Kidney tubule cell (primary cell): ENCODE results near the gene UPF1.
"Not testable (repeated sequence)": the region's sequence is repeated elsewhere in the genome, so short reads cannot be mapped to it uniquely, and the experiment has no call there.

Source experiments
- DNase-seq: peaks from one replicate; pipeline ENCODE4 v3.0.0-alpha.2; 2018; ENCODE audit warnings: low spot score

The UPF1 gene

DNA sequence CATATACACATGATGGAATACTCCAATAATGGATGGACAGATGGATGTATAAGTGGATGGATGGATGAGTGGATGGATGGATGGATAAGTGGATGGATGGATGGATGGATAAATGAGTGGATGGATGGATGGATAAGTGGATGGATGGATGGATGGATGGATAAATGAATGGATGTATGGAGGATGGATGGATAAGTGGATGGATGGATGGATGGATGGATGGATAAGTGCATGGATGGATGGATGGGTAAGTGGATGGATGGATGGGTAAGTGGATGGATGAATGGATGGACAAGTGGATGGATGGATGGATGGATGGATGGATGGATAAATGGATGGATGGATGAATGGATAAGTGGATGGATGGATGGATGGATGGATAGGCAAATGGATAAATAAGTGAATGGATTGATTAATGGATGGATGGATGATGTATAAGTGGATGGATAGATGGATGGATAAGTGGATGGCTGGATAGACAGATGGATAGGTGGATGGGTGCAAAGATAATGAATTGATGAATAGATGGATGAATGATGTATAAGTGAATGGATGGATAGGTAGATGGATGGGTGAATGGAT lies 32.3 kb upstream of the UPF1 start:
- DNase-seq: no peak

DNA sequence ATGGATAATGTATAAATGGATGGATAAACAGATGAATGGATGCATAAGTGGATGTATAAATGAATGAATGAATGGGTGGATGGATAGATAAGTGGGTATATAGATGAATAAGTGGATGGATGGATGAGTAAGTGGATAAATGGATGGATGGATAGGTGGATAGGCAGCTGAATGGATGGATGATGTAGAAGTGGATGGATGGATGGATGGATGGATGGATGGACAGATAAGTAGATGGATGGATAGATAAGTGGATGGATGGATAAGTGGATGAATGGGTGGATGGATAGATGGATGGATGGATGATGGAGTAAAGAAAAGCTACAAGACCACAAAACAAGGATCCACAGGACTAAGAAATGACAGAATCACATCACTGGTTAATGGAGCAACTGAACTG lies 31.7 kb upstream of the UPF1 start:
- no peak for DNase-seq

DNA sequence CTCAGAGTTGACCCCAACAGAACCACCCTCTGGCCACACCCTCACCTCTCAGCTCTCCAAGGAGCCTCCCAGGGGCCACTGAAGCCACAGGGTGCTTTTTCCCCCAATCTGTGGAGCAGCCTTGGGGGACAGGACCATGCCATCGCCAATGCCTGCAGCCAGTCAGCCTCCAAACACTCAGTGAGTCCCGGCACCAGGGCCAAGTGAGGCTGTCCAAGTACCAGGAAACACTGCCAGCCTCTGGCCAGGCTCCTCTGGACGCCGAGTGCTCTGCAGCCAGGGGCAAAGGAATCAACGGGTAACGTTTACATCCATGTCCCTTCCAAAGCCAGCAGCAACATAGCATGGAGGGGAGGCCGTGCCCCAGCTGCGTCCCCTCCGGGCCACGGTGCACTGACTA lies 31.1 kb upstream of the UPF1 start:
- no peak for DNase-seq

DNA sequence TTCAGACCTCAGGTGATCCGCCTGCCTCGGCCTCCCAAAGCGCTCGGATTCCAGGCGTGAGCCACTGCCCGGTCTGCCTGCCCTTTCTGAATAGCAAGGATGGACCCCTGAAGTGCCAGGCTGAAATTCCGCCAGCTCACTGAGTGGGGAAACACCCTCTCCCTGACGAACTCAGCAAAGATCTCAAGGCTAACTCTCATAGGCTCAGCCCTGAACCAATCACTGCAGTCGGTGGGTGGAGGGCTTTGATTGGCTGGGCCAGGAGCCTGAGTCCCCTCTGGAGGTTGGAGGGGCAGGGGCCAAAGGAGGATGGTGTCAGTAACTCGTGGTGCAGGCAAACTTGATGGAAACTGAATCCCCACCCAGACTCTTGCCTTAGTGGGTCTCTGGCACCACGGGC lies 29.4 kb upstream of the UPF1 start:
- no peak for DNase-seq

DNA sequence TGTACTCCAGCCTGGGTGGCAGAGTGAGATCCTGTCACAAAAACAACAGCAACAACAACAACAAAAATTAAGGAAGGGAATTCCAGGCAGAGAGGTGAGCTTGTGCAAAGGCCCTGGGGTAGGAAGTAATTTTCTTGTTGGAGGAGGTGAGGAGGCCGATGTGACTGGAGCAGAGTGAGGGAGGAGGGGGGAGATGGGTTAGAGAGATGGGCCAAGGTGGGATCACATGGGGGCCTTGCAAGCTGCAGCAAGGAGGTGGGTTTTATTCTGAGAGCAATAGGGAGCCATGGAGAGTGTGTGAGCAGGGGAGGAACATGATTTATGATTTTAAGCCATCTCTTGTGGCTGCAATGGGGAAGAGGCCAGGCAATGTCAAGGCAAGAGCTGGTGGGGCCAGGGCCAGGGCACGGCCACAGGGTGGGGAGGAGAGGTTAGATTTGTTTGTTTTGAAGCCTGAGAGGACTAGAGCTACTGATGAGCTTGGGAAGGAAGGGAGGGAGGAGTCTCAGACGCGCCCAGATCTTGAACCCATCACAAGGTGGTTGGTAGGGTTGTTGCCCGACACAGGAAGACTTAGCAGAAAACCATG lies 28.1 kb upstream of the UPF1 start:
- DNase-seq: no peak

DNA sequence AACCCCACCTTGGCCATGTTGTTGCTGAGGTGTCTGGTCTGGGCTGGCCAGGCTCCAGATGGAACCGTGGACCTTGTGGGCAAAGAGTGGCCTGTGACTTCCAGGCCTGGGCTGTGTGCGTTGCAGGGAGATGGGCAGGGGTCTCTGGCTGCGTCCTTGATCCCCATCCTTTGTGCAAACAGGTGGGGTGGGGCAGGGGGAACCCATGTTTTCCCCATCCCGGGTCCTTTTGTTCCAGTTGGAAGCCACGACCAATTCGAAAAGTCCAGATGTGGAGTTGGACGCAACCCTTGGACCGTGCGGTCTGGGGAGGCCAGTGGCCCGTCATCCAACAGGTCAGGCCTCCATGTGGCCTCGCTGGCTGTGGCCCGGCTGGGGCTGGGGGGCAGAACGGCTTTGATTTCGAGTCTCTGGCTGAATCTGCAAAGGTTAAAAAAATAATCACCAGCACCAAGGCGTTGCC lies 27.6 kb upstream of the UPF1 start:
- DNase-seq: no peak

DNA sequence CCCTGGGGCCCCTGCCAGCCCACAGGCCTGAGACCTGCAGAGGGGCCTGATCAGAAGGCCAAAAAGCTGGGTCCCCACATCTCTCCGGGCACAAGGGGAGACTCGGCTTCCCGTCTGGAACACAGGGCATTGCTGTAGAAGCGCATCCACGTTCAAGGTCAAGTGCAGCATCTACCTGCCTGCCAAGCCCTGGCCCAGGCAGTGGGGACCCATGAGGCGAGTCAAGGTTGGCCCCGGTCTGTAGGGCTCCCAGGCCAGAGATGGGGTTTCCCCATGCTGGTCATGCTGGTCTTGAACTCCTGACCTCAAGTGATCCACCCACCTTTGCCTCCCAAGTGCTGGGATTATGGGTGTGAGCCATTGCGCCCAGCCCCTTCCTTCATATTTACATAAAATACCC lies 27.1 kb upstream of the UPF1 start:
- no peak for DNase-seq

DNA sequence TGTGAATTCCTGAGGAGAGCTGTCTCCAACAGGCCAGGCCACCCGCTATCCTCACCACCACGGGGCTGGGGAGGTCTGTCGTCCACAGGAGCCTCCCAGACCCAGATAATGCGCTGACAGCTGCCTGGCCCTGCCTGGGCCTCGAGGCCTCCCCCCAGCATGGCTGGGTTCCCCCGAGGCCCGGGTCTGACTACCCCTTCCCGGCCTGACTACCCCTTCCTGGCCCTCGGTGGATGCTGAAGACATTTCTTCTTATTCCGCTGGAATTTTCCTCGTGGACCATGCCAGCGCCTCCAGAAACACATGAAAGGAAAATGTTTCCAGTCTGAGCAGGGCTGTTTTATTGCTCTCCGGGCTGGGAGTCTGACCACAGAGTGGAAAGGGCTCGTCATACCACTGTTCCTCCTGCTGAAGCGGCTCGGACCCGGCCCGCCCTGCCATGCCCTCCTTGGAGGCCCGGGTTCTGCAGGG lies 23.9 kb upstream of the UPF1 start:
- no peak for DNase-seq

DNA sequence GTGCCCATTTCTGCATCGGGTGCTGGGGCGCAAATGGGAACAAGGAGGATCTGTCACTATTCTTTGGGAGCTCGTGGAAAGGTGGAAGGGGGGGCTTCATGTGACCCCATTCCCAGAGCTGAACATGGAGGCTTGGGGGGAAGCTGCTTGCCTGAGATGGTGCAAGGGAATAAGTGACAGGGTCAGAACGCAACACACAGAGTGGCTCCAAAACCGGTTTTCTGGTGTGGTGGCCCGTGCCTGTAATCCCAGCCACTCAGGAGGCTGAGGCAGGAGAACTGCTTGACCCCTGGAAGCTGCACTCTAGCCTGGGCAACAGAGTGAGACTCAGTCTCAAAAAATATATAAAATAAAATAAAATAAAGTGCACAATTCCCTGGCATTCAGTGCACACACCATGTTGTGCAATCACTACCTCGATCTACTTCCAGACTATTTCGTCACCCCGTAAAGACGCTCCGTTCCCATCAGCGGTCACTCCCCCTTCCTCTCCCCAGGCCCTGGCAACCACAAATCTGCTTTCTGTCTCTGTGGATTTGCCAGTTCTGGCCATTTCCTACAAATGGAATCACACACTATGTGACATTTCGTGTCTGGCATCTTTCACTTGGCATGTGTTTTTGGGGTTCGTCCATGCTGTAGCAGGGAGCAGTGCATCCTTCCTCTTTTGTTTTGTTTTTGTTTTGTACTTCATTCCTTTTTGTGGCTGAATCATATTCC lies 22.4 kb upstream of the UPF1 start:
- DNase-seq: no peak

DNA sequence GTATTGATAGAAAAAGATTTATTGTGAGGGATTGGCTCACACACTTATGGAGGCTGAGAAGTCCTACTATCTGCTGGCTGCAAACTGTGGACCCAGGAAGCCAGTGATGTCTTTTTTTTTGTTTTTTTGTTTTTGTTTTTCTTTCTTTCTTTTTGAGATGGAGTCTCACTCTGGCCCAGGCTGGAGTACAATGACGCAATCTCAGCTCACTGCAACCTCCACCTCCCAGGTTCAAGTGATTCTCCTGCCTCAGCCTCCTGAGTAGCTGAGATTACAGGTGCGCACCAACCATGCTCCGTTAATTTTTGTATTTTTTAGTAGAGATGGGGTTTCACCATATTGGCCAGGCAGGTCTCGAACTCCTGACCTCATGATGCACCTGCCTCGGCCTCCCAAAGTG lies 20.1 kb upstream of the UPF1 start:
- DNase-seq: not testable (repeated sequence)

DNA sequence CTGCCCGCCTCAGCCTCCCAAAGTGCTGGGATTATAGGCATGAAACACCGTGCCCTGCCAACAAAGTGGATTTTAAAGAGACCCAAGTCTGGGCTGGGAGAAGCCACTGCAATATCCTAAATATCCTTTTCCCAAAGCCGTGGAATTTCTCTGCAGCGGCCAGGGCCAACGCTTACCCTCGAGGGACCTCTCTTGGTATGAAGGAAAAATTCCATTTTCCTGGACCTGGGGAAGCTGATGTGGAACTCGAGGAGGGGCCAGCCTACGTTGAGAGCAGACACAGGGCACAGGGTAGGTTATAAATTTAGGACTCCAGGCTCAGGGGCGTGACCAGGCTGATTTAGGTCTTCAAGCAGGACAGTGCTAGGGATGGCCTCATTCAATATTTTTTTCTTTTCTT lies 17.7 kb upstream of the UPF1 start:
- DNase-seq: no peak

DNA sequence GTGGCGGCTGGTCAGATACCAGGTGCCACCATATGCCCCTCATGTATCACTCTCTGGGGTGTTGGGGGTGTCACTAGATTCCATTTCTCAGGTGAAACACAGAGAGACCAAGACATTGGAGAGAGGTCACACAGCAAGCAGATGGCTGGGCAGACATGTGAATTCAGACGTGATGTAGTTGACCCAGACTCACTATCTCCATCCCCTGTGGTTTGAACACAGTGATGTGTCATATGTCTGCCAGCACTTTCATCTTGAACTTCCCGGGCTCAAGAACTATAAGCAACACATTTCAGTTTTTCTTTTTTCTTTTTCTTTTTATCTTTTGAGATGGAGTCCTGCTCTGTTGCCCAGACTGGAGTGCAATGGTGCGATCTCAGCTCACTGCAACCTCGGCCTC lies 16.1 kb upstream of the UPF1 start:
- DNase-seq: no peak

DNA sequence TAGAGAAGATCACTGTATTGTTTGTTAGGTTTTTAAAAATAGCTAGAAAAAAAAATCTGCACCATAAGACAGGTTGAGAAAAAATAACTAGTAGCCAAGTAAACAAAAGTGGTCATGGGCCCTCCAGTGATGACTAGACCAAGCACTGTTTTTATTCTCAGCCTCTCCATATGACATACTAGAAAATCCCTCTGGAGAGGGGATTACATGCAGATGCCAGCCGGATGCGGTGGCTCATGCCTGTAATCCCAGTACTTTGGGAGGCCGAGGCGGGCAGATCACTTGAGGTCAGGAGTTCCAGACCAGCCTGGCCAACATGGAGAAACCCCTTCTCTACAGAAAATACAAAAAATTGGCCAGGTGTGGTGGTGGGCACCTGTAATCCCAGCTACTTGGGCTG lies 15.1 kb upstream of the UPF1 start:
- not testable (repeated sequence) for DNase-seq

DNA sequence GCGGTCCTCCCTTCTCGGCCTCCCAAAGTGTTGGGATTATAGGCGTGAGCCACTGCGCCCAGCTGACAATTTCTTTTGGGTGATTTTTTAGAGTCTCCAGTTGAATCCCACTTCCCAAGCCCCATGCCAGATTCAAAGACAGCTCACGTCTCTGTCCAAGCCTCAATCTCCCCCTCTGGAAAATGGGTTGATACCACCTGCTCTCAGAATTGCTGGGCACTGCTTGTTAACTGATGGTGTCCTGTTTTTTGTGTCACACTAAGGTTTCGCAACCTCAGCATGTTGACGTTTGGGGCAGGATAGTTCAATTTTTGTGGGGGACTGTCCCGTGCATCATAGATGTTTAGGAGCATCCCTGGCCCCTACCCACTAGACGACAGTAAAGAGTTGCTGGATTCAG lies 14.2 kb upstream of the UPF1 start:
- DNase-seq: no peak

DNA sequence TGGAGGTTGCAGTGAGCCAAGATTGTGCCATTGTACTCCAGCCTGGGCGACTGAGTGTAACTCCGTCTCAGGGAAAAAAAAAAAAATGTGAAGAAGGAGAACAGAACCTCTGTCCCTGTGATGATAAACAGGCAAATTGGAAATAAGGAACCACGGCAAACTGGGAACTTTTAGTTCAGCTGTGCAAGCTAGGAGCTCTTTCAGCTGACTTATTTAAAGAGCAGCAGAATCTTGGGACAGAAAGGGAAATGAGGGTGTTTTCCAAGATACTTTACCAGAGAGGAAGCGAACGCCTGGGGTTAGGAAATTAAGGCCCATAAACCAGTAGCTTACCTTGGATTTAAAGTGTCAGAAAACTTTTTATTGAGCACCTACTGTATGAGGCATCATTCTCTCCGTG lies 3.0 kb upstream of the UPF1 start:
- DNase-seq: no peak

DNA sequence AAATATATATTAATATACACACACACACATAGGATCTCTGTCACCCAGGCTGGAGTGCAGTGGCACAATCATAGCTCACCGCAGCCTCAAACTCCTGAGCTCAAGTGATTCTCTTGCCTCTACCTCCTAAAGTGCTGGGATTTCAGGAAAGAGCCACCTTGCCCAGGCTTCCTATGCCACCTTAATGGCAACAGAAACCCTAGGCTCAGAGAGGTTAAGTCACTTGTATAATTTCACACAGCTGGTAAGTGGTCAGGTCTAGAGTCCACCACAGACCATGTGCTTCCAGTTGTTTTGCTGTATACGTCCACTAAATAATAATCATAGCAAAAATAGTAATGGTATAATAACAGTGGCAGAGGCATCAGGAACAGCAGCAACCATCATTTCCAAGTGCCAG lies 1.3 kb upstream of the UPF1 start:
- DNase-seq: no peak

DNA sequence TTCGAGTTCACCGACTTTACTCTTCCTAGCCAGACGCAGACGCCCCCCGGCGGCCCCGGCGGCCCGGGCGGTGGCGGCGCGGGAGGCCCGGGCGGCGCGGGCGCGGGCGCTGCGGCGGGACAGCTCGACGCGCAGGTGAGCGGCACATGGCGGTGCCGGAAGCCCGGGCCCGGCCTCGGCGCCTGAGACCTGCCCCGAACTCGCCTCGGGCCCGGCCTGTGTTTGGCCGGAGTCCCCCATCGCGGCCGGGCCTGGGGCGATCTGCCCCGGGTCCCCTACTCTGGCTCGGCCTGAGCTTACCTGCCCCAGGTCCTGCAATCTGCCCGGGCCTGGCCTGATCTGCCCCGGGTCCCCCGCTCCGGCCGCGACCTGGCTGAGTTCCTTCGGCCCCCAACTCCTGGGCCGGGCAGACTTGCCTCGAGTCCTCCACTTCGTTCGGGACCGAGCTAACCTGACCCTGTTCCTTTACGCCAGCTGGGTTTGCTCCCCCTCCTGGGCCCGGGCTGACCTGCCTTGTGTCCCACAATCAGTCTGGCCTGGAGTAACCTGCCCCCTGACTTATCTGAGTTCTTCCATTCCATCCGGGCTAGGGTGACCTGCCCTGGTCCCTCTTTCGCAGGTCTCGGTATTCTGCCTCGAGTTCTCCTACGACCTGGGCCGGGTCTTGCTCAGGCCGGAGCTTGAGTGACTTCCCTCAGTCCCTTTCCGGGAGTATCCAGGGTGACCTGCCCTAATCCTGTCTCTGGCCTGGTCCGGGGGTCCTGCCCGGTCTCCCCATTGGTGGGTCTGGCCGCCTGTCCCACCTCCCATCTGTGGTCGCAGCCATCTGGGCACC lies 764 bp downstream of the UPF1 start:
- peak; percentile 34 for DNase-seq

DNA sequence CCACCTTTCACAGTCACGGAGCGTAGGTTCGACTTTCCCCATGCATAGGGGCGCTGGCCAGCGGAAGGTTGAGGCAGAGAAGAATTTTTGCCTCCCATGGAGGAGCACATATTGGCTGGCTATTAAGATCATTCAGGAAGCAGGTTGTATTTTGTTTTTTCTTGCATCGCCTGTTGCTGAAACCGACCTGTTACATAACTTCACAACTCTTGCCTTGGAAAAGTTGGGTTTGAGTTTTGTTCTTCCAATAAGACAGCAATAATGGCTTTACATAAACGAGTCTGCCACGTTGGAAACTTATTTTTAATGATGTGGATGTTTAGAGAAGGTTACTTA lies 1.4 kb downstream of the UPF1 start:
- no peak for DNase-seq

DNA sequence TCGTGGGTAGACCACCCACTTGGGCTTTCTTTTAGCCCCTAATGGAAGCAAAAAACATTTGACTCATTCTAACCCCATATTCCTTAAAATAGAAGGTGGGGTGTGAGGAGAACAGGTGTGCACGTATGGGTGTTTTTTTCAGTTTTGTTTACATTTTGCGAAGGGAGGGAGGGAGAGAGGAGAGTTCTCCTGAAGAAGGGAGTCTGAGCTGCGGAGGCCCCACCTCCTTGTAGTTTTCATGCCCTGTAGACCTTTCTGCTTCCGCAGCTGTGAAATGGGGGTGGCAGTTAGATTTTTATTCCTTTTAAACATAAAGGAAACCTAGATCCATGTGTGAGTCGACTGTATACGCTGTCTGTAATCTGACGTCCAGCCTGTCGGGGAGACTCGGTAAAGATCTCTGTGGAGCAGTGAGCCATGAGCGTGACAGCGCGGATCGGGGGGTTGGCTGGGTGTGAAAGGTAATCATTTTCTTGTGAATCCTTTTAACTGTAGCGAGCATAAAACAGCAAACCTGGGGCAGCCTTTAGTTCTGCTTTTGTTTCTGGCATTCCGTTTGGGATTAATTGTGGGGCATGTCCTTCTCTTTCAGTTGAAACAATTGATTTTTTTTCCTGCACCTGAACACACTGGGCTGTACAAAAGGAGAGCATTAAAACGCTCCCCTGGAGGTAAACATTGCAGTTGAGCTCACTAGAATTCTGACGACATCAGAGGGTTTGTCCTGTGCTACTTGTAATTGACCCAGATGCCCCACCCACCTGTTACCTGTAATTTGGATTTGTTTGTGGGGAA lies 2.3 kb downstream of the UPF1 start:
- peak; percentile 45 for DNase-seq

DNA sequence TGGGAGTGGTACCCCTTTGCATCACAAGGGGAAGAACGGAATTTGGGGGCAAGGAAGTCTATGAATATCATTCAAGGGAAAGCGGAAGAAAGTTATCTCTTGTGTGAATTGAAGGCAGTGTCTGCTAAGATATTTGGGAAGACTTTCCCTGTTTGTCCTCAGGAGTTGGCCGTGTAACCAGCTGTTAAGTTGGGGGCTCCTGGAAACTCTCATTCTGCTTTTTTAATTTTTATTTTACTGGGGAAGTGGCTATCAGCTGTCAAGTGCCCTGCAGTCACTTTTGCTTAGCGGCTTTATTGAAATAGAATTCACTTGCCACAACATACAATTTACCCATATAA lies 2.9 kb downstream of the UPF1 start:
- DNase-seq: no peak

DNA sequence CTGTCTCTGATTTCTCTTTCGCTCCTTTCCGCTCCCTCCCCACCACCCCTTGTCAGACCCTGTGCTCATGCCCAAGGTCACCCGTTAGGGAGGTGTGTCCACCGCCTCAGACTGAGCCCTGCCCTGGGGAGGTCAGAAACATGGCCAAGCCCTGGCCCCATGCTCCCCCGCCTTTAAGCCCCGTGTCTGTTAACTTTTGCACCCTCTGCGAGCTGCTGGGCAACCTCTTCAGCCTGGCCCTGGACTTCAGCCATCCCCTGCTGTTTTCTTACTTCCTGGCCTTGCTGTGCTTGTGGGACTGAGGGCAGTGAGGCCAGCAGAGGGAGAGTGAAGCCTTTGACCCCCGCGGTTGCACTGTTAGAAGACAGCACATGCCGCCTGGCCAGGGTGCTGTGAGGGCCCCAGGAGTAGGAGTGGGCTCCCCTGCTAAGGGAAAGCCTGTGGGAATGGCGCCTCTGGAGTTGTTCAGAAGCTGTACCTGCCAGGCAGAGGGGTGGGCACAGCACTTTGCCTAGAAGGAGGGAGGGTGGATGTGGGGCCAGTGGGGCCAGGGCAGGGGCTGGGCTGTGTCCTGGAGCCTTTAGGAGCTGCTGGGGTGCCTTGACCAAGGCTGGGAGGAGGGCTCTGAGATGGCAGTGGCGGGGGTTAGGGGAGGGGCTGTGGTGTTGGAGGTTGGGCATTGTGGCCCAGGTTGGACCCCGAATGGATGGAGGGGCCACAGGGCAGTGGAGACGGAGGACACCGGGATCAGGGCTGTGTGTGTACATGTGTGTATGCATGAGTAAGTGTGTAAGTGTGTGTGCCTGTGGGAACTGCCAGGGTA lies 7.9 kb downstream of the UPF1 start:
- DNase-seq: peak; percentile 40
